Stomach (tissue), 4 donors: ENCODE measurements around the gene GADL1.

Experiments
- CTCF ChIP-seq, 7 experiments: fragments of 450-650 bp in 4 of 7; fragments of 200-600 bp in 3 of 7; sonication (generic) in 3 of 7; IDR thresholded peaks; one replicate each; pipeline ENCODE4 v1.5.1; 2016 to 2019; ENCODE audit warnings: antibody characterized with exemption in 7 of 7, control low read depth in 2 of 7, mild to moderate bottlenecking in 1 of 7
- POLR2A ChIP-seq, 4 donors: fragments of 450-650 bp; IDR thresholded peaks; one replicate each; pipeline ENCODE4 v1.6.1; 2016; ENCODE audit warnings: antibody characterized with exemption in 4 of 4, control low read depth in 2 of 4, mild to moderate bottlenecking in 1 of 4, moderate library complexity in 1 of 4
- POLR2AphosphoS5 ChIP-seq, 3 donors: sonication (generic); formaldehyde crosslinking; IDR thresholded peaks; one replicate each; pipeline ENCODE4 v1.6.1; 2016; ENCODE audit warnings: antibody characterized with exemption in 3 of 3

DNA sequence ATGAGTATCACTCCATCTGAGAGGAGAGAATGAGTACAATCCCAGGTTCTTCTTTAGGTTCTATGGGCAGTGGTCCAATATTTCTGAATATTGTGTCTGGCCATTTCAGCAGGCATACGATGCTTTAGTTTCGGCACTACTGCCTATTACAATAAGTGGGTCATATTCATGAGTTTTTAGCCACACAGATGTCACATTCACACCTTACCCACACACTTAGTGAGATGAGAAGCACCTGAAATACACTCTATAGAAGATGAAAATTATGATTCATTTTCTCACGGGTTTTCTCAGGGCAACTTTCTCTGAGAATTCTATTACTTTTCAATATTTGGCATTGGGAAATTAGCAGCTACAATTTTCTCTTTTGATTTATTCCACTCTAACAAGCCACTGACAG lies 155.9 kb downstream of the GADL1 start:
- TF ChIP-seq CTCF (IDR thresholded peaks at IDR 0.05), result no peak
- no peak for TF ChIP-seq POLR2AphosphoS5 (IDR thresholded peaks at IDR 0.05)
- TF ChIP-seq POLR2A (IDR thresholded peaks at IDR 0.05), result no peak
